Measurements from ENCODE around the gene TPH1. TPM values are rescaled to one million over a fixed set of nuclear protein-coding genes. Genes with fewer than 3 reads are reported as not detected.

TPH1 gene
- total and polyA plus RNA-seq, 5 donors from 2014 or later, result 0.26 to 0.74 TPM; not detected in 3

DNA sequence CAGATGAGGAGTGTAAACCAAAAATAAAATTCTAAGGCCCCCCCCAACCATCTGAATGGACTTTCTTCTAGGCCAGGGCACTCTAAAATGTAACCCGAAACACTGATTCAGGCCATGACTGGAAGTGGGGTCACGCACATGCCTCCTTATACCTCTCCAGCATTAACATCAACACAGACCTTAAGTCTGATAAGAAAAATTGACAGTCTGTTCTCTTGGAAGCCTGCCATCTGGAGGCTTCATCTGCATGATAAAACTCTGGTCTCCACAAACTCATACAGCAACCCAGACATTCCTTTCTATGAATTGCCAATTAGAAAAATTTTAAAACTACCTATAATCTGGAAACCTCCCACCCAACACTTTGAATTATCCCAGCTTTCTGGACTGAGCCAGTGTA is 29.3 kb downstream of the TPH1 start:
- no peaks in the 10 kb centered on the region for H3K27me3 ChIP-seq (ENCODE audit: control insufficient read depth, insufficient read depth, low read length)
- Mint-ChIP-seq H3K27ac (no peak overlapping the region), H3K27me3 (no peaks in the 10 kb centered on the region), H3K9me3 (peaks cover 0 to 4% (median 0%) of the 10 kb centered on the region in 7 donors), H3K4me1 (peaks cover 10 to 25% (median 13%) of the 10 kb centered on the region in 4 donors), H3K4me3 (peak overlapping the region in 1 of 4 donors; percentile 50), H3K36me3 (no peaks in the 10 kb centered on the region)
- ATAC-seq (ENCODE audit: low read depth in 2 of 2) (no peak), DNase-seq (no peak)
- no peaks in the 10 kb centered on the region for H3K36me3 ChIP-seq (ENCODE audit: control insufficient read depth, insufficient read depth, low read length)
- no peak overlapping the region for H3K4me3 ChIP-seq (ENCODE audit: low read depth, low read length)
- no peak overlapping the region for H3K27ac ChIP-seq (ENCODE audit: insufficient read depth, low read length, poor library complexity, severe bottlenecking)
- no peaks in the 10 kb centered on the region for H3K9me3 ChIP-seq (ENCODE audit: control insufficient read depth in 2 of 2, low read length in 2 of 2)
- peaks cover 19% of the 10 kb centered on the region for H3K4me1 ChIP-seq (ENCODE audit: control insufficient read depth, insufficient read depth, low read length, poor library complexity, severe bottlenecking)

DNA sequence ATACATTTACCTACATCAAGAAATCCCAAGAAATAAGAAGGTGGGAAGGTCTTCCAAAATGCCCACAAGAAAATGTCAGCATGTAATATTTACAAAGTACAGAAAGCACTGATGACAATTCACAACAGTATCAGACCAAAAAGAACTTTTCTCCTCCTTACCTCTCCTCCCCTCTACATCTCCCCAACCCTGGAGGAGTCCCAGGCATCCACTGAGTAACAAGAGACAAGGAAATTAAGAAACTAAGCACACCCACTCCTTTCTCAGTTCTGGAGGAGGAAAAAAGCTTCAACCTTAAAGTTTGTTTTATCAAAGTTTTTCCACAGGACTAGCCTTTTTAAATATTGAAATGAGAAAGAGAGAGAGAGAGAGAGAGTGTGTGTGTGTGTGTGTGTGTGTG is 31.2 kb downstream of the TPH1 start:
- H3K27me3 Mint-ChIP-seq, result no peaks in the 10 kb centered on the region
- peak overlapping the region in 1 of 3 donors; percentile 98 for H3K27ac Mint-ChIP-seq
- peaks cover 0 to 8% (median 0%) of the 10 kb centered on the region in 7 donors for H3K9me3 Mint-ChIP-seq
- H3K4me3 Mint-ChIP-seq, result peak overlapping the region; percentile 5 to 97 (median 70)
- DNase-seq (no peak), ATAC-seq (ENCODE audit: low read depth in 2 of 2) (no peak)
- Histone ChIP-seq H3K27ac (ENCODE audit: insufficient read depth, low read length, poor library complexity, severe bottlenecking) (no peak overlapping the region), H3K4me1 (ENCODE audit: control insufficient read depth, insufficient read depth, low read length, poor library complexity, severe bottlenecking) (peaks cover 19% of the 10 kb centered on the region), H3K4me3 (ENCODE audit: low read depth, low read length) (no peak overlapping the region), H3K36me3 (ENCODE audit: control insufficient read depth, insufficient read depth, low read length) (no peaks in the 10 kb centered on the region), H3K27me3 (ENCODE audit: control insufficient read depth, insufficient read depth, low read length) (no peaks in the 10 kb centered on the region), H3K9me3 (ENCODE audit: control insufficient read depth in 2 of 2, low read length in 2 of 2) (no peaks in the 10 kb centered on the region)
- H3K36me3 Mint-ChIP-seq, result no peaks in the 10 kb centered on the region
- peaks cover 10 to 34% (median 21%) of the 10 kb centered on the region in 4 donors for H3K4me1 Mint-ChIP-seq

DNA sequence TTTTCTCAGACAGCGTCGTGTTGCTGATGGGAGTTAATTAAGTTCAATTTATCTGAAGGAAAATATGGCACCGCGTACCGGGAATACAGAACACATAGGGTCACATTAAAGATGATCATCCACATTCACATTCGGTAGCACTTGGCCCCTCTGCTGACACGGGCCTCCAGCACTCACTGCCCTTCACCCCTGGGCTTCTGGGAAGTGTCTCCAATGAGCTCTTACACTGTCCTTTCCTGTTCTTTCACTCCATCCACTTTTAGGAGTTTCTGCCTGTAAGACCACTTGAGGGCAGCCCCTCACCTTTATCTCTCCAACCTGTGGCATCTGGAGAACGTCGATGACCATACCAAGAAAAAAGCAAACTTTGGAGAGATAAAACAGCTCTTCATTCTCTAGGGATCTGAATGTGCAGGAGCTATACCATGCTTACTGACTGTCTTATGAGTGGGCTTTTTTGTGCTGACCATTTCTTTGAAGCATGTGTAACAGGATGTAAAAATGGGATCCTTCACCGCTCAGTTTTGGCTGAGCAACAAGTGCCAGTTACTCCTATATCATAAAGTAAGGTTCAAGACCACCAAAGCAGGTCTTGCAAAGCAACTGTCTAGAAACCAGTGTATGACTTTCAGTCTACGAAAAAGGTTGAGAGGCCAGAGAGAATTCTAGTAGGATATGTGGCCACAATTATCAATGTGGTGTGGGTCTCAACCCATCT is 32.1 kb downstream of the TPH1 start:
- no peaks in the 10 kb centered on the region for H3K36me3 Mint-ChIP-seq
- H3K27ac Mint-ChIP-seq, result peak overlapping the region; percentile 96 to 98 (median 97)
- Histone ChIP-seq H3K27me3 (ENCODE audit: control insufficient read depth, insufficient read depth, low read length) (no peaks in the 10 kb centered on the region), H3K27ac (ENCODE audit: insufficient read depth, low read length, poor library complexity, severe bottlenecking) (peak overlapping the region; percentile 88), H3K9me3 (ENCODE audit: control insufficient read depth in 2 of 2, low read length in 2 of 2) (no peaks in the 10 kb centered on the region), H3K36me3 (ENCODE audit: control insufficient read depth, insufficient read depth, low read length) (no peaks in the 10 kb centered on the region), H3K4me1 (ENCODE audit: control insufficient read depth, insufficient read depth, low read length, poor library complexity, severe bottlenecking) (peaks cover 19% of the 10 kb centered on the region), H3K4me3 (ENCODE audit: low read depth, low read length) (peak overlapping the region; percentile 76)
- peak overlapping the region; percentile 82 to 97 (median 97) for H3K4me3 Mint-ChIP-seq
- H3K27me3 Mint-ChIP-seq, result no peaks in the 10 kb centered on the region
- no peak for ATAC-seq (ENCODE audit: low read depth in 2 of 2)
- peaks cover 0 to 8% (median 0%) of the 10 kb centered on the region in 7 donors for H3K9me3 Mint-ChIP-seq
- DNase-seq, result peak in 1 of 3 donors; percentile 7
- H3K4me1 Mint-ChIP-seq, result peaks cover 10 to 34% (median 21%) of the 10 kb centered on the region in 4 donors

- H3K27ac ChIP-seq (ENCODE audit: insufficient read depth, low read length, poor library complexity, severe bottlenecking), result peak within 1 kb of the TSS; percentile 88
- H3K4me1 ChIP-seq (ENCODE audit: control insufficient read depth, insufficient read depth, low read length, poor library complexity, severe bottlenecking), result peaks cover 19% of the 10 kb centered on the region
- H3K4me3 Mint-ChIP-seq, result peak within 1 kb of the TSS; percentile 82 to 98 (median 97)
- peak within 1 kb of the TSS; percentile 96 to 99 (median 98) for H3K27ac Mint-ChIP-seq
- peaks cover 0 to 8% (median 0%) of the 10 kb centered on the region in 7 donors for H3K9me3 Mint-ChIP-seq
- no peaks in the 10 kb centered on the region for H3K27me3 Mint-ChIP-seq
- H3K27me3 ChIP-seq (ENCODE audit: control insufficient read depth, insufficient read depth, low read length), result no peaks in the 10 kb centered on the region
- H3K4me1 Mint-ChIP-seq, result peaks cover 10 to 34% (median 21%) of the 10 kb centered on the region in 4 donors
- peak within 1 kb of the TSS; percentile 76 for H3K4me3 ChIP-seq (ENCODE audit: low read depth, low read length)
- DNase-seq (peak; percentile 90 to 97 (median 93)), ATAC-seq (ENCODE audit: low read depth in 2 of 2) (peak; percentile 87)
- no peaks in the 10 kb centered on the region for H3K36me3 Mint-ChIP-seq
- no peaks in the 10 kb centered on the region for H3K9me3 ChIP-seq (ENCODE audit: control insufficient read depth in 2 of 2, low read length in 2 of 2)
- H3K36me3 ChIP-seq (ENCODE audit: control insufficient read depth, insufficient read depth, low read length), result no peaks in the 10 kb centered on the region
These were observed 32.9 kb downstream of the TPH1 start, which contains the start of gene SERGEF for GRCh38 chr11:18012906-18013781. Gene SERGEF (minus strand): TSS chr11:18013047. CDS start chr11:18013010, 37 bp downstream.

- Mint-ChIP-seq H3K27ac (peak overlapping the region; percentile 92 to 99 (median 96)), H3K36me3 (no peaks in the 10 kb centered on the region), H3K27me3 (no peaks in the 10 kb centered on the region), H3K4me3 (peak overlapping the region; percentile 82 to 98 (median 97)), H3K9me3 (peaks cover 0 to 8% (median 0%) of the 10 kb centered on the region in 7 donors), H3K4me1 (peaks cover 10 to 34% (median 21%) of the 10 kb centered on the region in 4 donors)
- DNase-seq, result peak; percentile 11 to 37 (median 33)
- Histone ChIP-seq H3K9me3 (ENCODE audit: control insufficient read depth in 2 of 2, low read length in 2 of 2) (no peaks in the 10 kb centered on the region), H3K27ac (ENCODE audit: insufficient read depth, low read length, poor library complexity, severe bottlenecking) (peak overlapping the region; percentile 88), H3K4me1 (ENCODE audit: control insufficient read depth, insufficient read depth, low read length, poor library complexity, severe bottlenecking) (peaks cover 19% of the 10 kb centered on the region), H3K27me3 (ENCODE audit: control insufficient read depth, insufficient read depth, low read length) (no peaks in the 10 kb centered on the region), H3K4me3 (ENCODE audit: low read depth, low read length) (peak overlapping the region; percentile 44), H3K36me3 (ENCODE audit: control insufficient read depth, insufficient read depth, low read length) (peaks cover 2% of the 10 kb centered on the region)
- no peak for ATAC-seq (ENCODE audit: low read depth in 2 of 2)
These were observed 33.8 kb downstream of the TPH1 start for GRCh38 chr11:18012122-18012905.

GRCh38 chr11:18011633-18012032 is 34.4 kb downstream of the TPH1 start:
- Histone ChIP-seq H3K4me3 (ENCODE audit: low read depth, low read length) (peak overlapping the region; percentile 44), H3K27ac (ENCODE audit: insufficient read depth, low read length, poor library complexity, severe bottlenecking) (peak overlapping the region; percentile 88), H3K27me3 (ENCODE audit: control insufficient read depth, insufficient read depth, low read length) (no peaks in the 10 kb centered on the region), H3K36me3 (ENCODE audit: control insufficient read depth, insufficient read depth, low read length) (peaks cover 7% of the 10 kb centered on the region), H3K9me3 (ENCODE audit: control insufficient read depth in 2 of 2, low read length in 2 of 2) (no peaks in the 10 kb centered on the region), H3K4me1 (ENCODE audit: control insufficient read depth, insufficient read depth, low read length, poor library complexity, severe bottlenecking) (peaks cover 19% of the 10 kb centered on the region)
- no peak for ATAC-seq (ENCODE audit: low read depth in 2 of 2)
- Mint-ChIP-seq H3K27me3 (no peaks in the 10 kb centered on the region), H3K4me3 (peak overlapping the region; percentile 82 to 98 (median 97)), H3K9me3 (peaks cover 0 to 8% (median 0%) of the 10 kb centered on the region in 7 donors), H3K4me1 (peaks cover 10 to 34% (median 21%) of the 10 kb centered on the region in 4 donors), H3K36me3 (peaks cover 2% of the 10 kb centered on the region), H3K27ac (peak overlapping the region; percentile 92 to 99 (median 96))
- peak in 1 of 3 donors; percentile 18 for DNase-seq

Data from CD4-positive, CD25-positive, alpha-beta regulatory T cell (primary cell).